ENCODE data around the gene AP1B1.
"Not testable (repeated sequence)": the region's sequence is repeated elsewhere in the genome, so short reads cannot be mapped to it uniquely, and the experiment has no call there.

Gene AP1B1

GRCh38 chr22:29387921-29388758, at the start of gene AP1B1:
Gene AP1B1 (minus strand): TSS chr22:29388570. CDS start chr22:29367243, 21,327 bp downstream.
- DNase-seq, result peak; percentile 98

- DNase-seq, result no peak
Observed at GRCh38 chr22:29435236-29436136, 47.1 kb upstream of the AP1B1 start.

- DNase-seq, result no peak
Observed at GRCh38 chr22:29434288-29434687, 45.9 kb upstream of the AP1B1 start.

- no peak for DNase-seq
Observed at GRCh38 chr22:29433856-29434255, 45.5 kb upstream of the AP1B1 start.

- DNase-seq, result no peak
Observed at GRCh38 chr22:29431986-29432385, 43.6 kb upstream of the AP1B1 start.

- no peak for DNase-seq
Observed at GRCh38 chr22:29427176-29427760, 38.9 kb upstream of the AP1B1 start.

- DNase-seq, result no peak
Observed at GRCh38 chr22:29426476-29426875, 38.1 kb upstream of the AP1B1 start.

GRCh38 chr22:29418704-29419103, 30.3 kb upstream of the AP1B1 start:
- DNase-seq, result not testable (repeated sequence)

- DNase-seq, result peak; percentile 85
Observed at GRCh38 chr22:29414951-29415591, 26.7 kb upstream of the AP1B1 start.

- peak; percentile 37 for DNase-seq
Observed at GRCh38 chr22:29412772-29413171, 24.4 kb upstream of the AP1B1 start.

- not testable (repeated sequence) for DNase-seq
Observed at GRCh38 chr22:29411569-29412211, 23.3 kb upstream of the AP1B1 start.

- DNase-seq, result no peak
Observed at GRCh38 chr22:29408940-29409339, 20.6 kb upstream of the AP1B1 start.

- DNase-seq, result not testable (repeated sequence)
Observed at GRCh38 chr22:29401538-29401937, 13.2 kb upstream of the AP1B1 start.

GRCh38 chr22:29400576-29400975, 12.2 kb upstream of the AP1B1 start:
- no peak for DNase-seq

- no peak for DNase-seq
Observed at GRCh38 chr22:29397791-29398190, 9.4 kb upstream of the AP1B1 start.

- no peak for DNase-seq
Observed at GRCh38 chr22:29396126-29396525, 7.8 kb upstream of the AP1B1 start.

GRCh38 chr22:29394931-29395581, 6.7 kb upstream of the AP1B1 start:
- DNase-seq, result peak; percentile 68

- no peak for DNase-seq
Observed at GRCh38 chr22:29393019-29393608, 4.7 kb upstream of the AP1B1 start.

- DNase-seq, result no peak
Observed at GRCh38 chr22:29391546-29391945, 3.2 kb upstream of the AP1B1 start.

GRCh38 chr22:29390270-29390669, 1.9 kb upstream of the AP1B1 start:
- DNase-seq, result no peak

- no peak for DNase-seq
Observed at GRCh38 chr22:29388759-29389090, 355 bp upstream of the AP1B1 start.

- DNase-seq, result no peak
Observed at GRCh38 chr22:29386708-29387107, 1.7 kb downstream of the AP1B1 start.

All from activated CD4-positive, alpha-beta T cell treated with anti-CD3 and anti-CD28 coated beads, Interleukin-2, Interleukin-6, amounts not matched to agents 100 ng/mL and 50 ng/mL, durations not matched to agents 16 hours and 8 hours (primary cell).